ENCODE measurements around the gene ARID3A. TPM values are rescaled to one million over a fixed set of nuclear protein-coding genes. Genes with fewer than 3 reads are reported as not detected.
"Not testable (repeated sequence)": the region's sequence is repeated elsewhere in the genome, so short reads cannot be mapped to it uniquely, and the experiment has no call there.

The ARID3A gene, protein sequence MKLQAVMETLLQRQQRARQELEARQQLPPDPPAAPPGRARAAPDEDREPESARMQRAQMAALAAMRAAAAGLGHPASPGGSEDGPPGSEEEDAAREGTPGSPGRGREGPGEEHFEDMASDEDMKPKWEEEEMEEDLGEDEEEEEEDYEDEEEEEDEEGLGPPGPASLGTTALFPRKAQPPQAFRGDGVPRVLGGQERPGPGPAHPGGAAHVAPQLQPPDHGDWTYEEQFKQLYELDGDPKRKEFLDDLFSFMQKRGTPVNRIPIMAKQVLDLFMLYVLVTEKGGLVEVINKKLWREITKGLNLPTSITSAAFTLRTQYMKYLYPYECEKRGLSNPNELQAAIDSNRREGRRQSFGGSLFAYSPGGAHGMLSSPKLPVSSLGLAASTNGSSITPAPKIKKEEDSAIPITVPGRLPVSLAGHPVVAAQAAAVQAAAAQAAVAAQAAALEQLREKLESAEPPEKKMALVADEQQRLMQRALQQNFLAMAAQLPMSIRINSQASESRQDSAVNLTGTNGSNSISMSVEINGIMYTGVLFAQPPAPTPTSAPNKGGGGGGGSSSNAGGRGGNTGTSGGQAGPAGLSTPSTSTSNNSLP
- total RNA-seq (2014; rRNA removed; shearing (Covaris generic)): 28.7 and 34.8 TPM in 2 replicates

GRCh38 chr19:925526-926322, at the start of gene ARID3A:
Gene ARID3A, plus strand, starts transcription at chr19:926035. Its CDS starts 3,494 bp downstream, at chr19:929529.
- H3K4me1 ChIP-seq: peaks cover 11% of the 10 kb centered on the region
- peak within 1 kb of the TSS; percentile 63 for H3K27ac ChIP-seq
- DNase-seq: peak; percentile 84 to 89
- H3K9me3 ChIP-seq (replicated peaks): no peaks in the 10 kb centered on the region
- no peaks in the 10 kb centered on the region for H3K27me3 ChIP-seq
- peak within 1 kb of the TSS; percentile 92 for H3K4me3 ChIP-seq
- no peaks in the 10 kb centered on the region; the same call in 1 of the 2 replicates for H3K36me3 ChIP-seq

- Histone ChIP-seq H3K4me3 (no peak overlapping the region), H3K36me3 (peaks cover 3% of the 10 kb centered on the region; the same call in 1 of the 2 replicates), H3K4me1 (no peaks in the 10 kb centered on the region)
Observed at GRCh38 chr19:876089-876488, 49.7 kb upstream of the ARID3A start.

DNA sequence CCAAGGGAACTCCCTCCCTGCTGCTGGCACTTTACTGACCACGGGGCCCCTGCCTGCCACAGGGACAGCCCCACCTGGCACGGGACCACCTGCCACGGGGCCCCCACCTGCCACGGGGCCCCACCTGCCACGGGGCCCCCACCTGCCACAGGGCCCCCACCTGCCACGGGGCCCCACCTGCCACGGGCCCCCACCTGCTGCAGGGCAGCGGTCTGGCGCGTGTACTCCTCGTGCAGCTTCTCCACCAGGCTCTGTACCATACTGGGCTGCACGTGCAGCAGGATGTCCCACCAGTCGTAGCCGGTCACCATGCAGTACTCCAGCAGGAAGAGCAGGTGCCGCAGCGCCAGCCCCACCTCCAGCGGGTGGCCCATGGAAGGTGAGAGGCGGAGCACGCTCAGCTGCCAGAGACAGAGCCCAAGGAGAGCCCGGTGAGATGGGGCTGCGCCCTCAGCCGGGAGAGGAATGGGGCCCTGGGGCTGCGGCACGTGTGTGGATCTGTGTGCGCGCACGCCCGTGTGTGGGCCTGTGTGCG, 49.0 kb upstream of the ARID3A start:
- no peak for DNase-seq
- H3K4me1 ChIP-seq: no peaks in the 10 kb centered on the region
- no peaks in the 10 kb centered on the region for H3K9me3 ChIP-seq (replicated peaks)
- H3K27ac ChIP-seq: no peak overlapping the region
- H3K4me3 ChIP-seq: no peak overlapping the region
- peaks cover 9% of the 10 kb centered on the region for H3K36me3 ChIP-seq
- H3K27me3 ChIP-seq: no peaks in the 10 kb centered on the region

More at GRCh38 chr19:876089-876488, 49.7 kb upstream of the ARID3A start:
- Histone ChIP-seq H3K27me3 (no peaks in the 10 kb centered on the region), H3K9me3 (replicated peaks) (no peaks in the 10 kb centered on the region), H3K27ac (no peak overlapping the region)
- DNase-seq: peak in 1 of 2 experiments; percentile 30

- H3K4me3 ChIP-seq; H3K27me3 ChIP-seq; DNase-seq; H3K9me3 ChIP-seq (replicated peaks); H3K27ac ChIP-seq; H3K4me1 ChIP-seq: not testable (repeated sequence)
- peaks cover 14% of the 10 kb centered on the region for H3K36me3 ChIP-seq
Observed at GRCh38 chr19:877992-878660, 47.7 kb upstream of the ARID3A start.

GRCh38 chr19:878751-879561, 46.9 kb upstream of the ARID3A start:
- H3K4me3 ChIP-seq; DNase-seq; H3K4me1 ChIP-seq; H3K27ac ChIP-seq; H3K27me3 ChIP-seq; H3K9me3 ChIP-seq (replicated peaks): not testable (repeated sequence)
- peaks cover 14% of the 10 kb centered on the region for H3K36me3 ChIP-seq

GRCh38 chr19:879711-880438, 46.0 kb upstream of the ARID3A start:
- Histone ChIP-seq H3K4me3 (no peak overlapping the region), H3K27ac (no peak overlapping the region), H3K4me1 (no peaks in the 10 kb centered on the region), H3K9me3 (replicated peaks) (no peaks in the 10 kb centered on the region), H3K27me3 (no peaks in the 10 kb centered on the region), H3K36me3 (peaks cover 16% of the 10 kb centered on the region)
- no peak for DNase-seq

DNA sequence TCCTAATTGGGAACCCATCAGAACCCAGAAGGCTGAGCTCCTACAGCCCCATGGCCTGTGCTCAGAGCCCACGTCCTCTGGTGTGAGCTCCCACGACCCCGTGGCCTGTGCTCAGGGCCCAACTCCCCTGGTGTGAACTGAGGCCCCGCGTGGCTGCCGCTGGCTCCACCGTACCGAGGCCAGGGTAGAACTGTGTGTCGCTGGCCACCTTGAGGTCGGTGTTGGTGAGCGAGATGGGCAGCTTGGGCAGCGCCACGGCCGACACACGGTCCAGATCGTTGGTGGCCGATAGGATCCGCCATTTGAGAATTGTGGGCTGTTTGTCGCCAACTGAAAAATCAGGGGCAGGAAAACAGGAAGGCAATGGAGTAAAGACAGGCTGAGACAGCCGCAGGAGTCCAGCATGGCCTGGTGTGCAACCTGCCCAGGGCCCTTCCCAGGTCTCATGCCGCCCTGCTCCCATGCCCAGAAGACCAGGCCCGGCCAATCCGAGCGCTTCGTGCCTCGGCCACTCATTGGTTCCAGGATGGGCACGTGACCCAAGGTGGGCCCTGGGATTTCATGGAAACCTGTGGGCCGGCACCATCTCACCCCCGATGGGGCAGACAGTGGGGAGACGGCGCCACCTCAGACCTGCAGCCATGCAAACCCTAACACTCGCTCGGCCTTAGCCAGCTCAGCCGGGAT, 44.3 kb upstream of the ARID3A start:
- no peak overlapping the region for H3K4me3 ChIP-seq

GRCh38 chr19:882871-883497, 42.9 kb upstream of the ARID3A start:
- H3K4me3 ChIP-seq: no peak overlapping the region
- no peaks in the 10 kb centered on the region for H3K4me1 ChIP-seq
- H3K27ac ChIP-seq: no peak overlapping the region
- DNase-seq: no peak
- H3K9me3 ChIP-seq (replicated peaks): no peaks in the 10 kb centered on the region
- peaks cover 18% of the 10 kb centered on the region for H3K36me3 ChIP-seq
- H3K27me3 ChIP-seq: no peaks in the 10 kb centered on the region

More for the DNA sequence above, 44.3 kb upstream of the ARID3A start:
- DNase-seq: no peak
- Histone ChIP-seq H3K27me3 (no peaks in the 10 kb centered on the region), H3K36me3 (peaks cover 18% of the 10 kb centered on the region), H3K4me1 (no peaks in the 10 kb centered on the region), H3K27ac (no peak overlapping the region), H3K9me3 (replicated peaks) (no peaks in the 10 kb centered on the region)

DNA sequence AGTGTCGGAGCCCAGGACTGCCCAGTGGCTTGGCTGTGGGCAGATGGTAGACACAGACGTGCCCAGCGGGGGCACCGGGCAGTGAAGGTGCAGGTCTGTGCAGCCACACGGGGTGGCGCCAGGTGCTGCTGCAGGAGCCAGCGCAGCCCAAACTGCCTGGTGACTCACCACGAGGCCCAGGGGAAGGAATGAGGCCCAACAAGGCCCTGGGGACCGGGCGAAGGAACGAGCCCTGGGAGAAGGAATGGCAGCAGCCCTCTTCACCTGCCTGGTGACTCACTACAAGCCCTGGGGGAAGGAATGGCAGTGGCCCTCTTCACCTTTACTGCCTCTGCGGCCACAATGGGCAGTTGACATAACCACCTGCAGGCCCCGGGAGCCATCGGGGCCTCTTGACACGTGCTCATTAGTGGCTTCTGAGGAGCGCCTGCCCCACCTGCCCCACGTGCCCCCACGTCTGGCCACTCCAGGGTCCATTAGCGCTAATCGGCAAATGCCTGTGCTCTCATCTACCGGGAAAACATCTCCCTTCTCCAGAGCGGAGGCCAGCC, 42.1 kb upstream of the ARID3A start:
- Histone ChIP-seq H3K36me3 (peaks cover 18% of the 10 kb centered on the region), H3K27ac (no peak overlapping the region), H3K4me1 (no peaks in the 10 kb centered on the region), H3K27me3 (no peaks in the 10 kb centered on the region), H3K4me3 (no peak overlapping the region), H3K9me3 (replicated peaks) (no peaks in the 10 kb centered on the region)
- DNase-seq: no peak

DNA sequence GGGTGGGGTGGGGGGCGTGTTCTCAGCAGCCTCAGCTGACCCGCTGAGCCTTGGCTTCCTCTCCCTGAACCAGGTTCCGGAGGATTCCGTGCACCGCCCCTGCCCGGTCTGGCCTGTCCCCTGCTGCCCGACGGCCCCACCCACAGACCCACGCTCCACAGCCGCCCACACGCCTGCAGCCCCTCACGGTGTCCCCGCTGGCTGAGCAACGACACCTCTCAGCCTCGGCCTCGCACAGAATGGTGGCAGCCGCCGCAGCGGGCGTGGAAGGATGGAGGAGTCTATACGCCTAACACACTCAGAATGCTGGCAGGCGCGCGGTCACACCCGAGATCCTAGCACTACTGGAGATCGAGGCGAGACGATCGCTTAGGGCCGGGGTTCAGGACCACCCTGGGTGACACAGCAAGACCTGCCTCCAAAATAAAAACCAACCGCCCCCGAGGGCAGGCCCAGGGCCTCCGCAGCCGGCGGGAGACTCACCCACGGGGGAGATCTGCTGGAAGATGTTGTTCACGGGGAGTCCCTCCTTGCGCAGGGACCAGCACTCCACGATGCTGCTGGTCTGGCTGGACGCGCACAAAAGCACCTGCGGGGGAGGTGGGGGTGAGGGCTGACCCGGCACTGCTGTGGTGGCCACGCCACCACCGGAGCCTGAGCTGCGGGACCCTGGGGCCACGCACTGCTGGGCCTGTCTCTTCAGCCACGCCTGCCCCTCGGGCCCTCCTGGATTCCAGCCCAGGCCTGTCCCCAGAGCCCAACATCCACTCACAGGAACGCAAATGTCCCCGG, 41.2 kb upstream of the ARID3A start:
- Histone ChIP-seq H3K36me3 (peaks cover 18% of the 10 kb centered on the region), H3K4me1 (no peaks in the 10 kb centered on the region), H3K4me3 (no peak overlapping the region), H3K27me3 (no peaks in the 10 kb centered on the region), H3K9me3 (replicated peaks) (no peaks in the 10 kb centered on the region), H3K27ac (no peak overlapping the region)
- DNase-seq: no peak

DNA sequence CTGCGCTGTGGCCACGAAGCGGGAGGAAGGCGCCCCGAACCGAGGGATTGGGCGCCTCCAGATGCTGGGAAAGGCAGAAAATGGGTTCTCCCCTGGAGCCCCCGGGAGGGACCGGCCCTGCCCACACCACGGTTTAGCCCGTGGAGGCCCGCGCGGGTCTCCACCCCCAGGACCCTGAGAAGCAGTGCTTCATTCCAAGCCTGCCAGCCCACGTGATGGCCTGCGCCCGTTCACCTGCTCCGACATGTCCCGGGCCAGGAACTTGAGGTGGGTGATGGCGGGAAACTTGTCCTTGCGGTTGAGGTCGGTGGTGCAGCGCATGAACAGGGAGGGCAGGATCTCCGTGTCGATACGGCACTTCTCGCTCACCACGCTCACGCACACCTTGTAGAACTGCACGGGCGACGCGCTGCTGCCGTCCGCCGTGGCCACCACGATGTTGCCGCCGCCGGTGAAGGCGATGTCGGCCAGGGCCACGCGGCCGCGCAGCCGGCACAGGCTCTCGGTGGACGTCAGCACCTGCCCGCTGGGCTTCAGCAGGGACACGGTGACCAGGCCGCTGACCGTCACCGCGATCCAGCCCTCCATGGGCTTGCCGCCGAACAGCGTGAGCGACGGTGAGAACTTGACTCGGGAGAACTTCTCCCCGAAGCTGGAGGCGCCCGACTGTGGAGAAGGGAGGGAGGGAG, 40.2 kb upstream of the ARID3A start:
- Histone ChIP-seq H3K4me1 (no peaks in the 10 kb centered on the region), H3K36me3 (peaks cover 18% of the 10 kb centered on the region), H3K4me3 (no peak overlapping the region), H3K27ac (no peak overlapping the region), H3K9me3 (replicated peaks) (no peaks in the 10 kb centered on the region), H3K27me3 (no peaks in the 10 kb centered on the region)
- no peak for DNase-seq
